HepG2 (cell line): ENCODE data around the gene SLC27A3. TPM values are rescaled to one million over a fixed set of nuclear protein-coding genes. Genes with fewer than 3 reads are reported as not detected.

Experiments used
- ATAC-seq: fragments of 200-7000 bp; cut with Tn5 transposase; 3 replicates; pipeline ENCODE4 v1.9.1; 2020; ENCODE audit warnings: mild to moderate bottlenecking, moderate library complexity
- BruUV-seq: library from RNA; stranded (reverse); fragments of 400-500 nt; replicated peaks from 2 replicates; lab custom pipeline; 2021; lab: Mats Ljungman, UMichigan
- CTCF ChIA-PET: fragments of 300-600 bp; formaldehyde crosslinking; extraction: SDS; loops from one replicate; lab custom pipeline; 2021; ENCODE audit warnings: low total read pairs, inconsistent platforms, low intra/inter-chr PET ratio; lab: Yijun Ruan, JAX
- POLR2A ChIA-PET: fragments of 350-600 bp; sonication (Branson Sonifier 250); formaldehyde crosslinking; loops from one replicate; lab custom pipeline; 2020; ENCODE audit warnings: antibody characterized with exemption, inconsistent platforms; lab: Yijun Ruan, JAX
- DNase-seq: peaks from one replicate; pipeline ENCODE4 v3.0.0-alpha.2; 2015; ENCODE audit warnings: low spot score
- FAIRE-seq: peaks from 3 replicates; lab custom pipeline; 2011; peaks lifted over from hg19 to GRCh38; lab: Jason Lieb, UNC
- H2AFZ ChIP-seq: one replicate; pipeline ENCODE4 v1.6.1; 2011; ENCODE audit warnings: low read length, inconsistent platforms
- H3K27ac ChIP-seq: fragments of 300-600 bp; 3 replicates; pipeline ENCODE4 v1.8.0; 2011; ENCODE audit warnings: mixed run types, mild to moderate bottlenecking, mixed read lengths, low read length, inconsistent platforms; ENCODE audit not compliant: insufficient read depth; ENCODE audit errors: extremely low read length
- H3K27me3 ChIP-seq, 2 experiments: fragments of 200-600 bp in 1 of 2; 2 replicates in 1 of 2; 3 replicates in 1 of 2; pipeline versions ENCODE4 v1.6.0 to v1.8.0; 2011; ENCODE audit warnings: low read length in 2 of 2, mild to moderate bottlenecking in 2 of 2, moderate library complexity in 2 of 2, inconsistent platforms in 1 of 2; ENCODE audit not compliant: insufficient read depth in 2 of 2, control insufficient read depth in 1 of 2
- H3K36me3 ChIP-seq, 2 experiments: fragments of 200-600 bp in 1 of 2; replicated peaks in 1 of 2; 2 replicates in 1 of 2; 3 replicates in 1 of 2; pipeline versions ENCODE4 v1.5.1 to v1.8.0; 2011; ENCODE audit warnings: low read length in 2 of 2, inconsistent platforms in 1 of 2; ENCODE audit not compliant: insufficient read depth in 2 of 2, control insufficient read depth in 1 of 2
- H3K4me1 ChIP-seq: 2 replicates; pipeline ENCODE4 v1.5.1; 2012; ENCODE audit warnings: low read length, inconsistent platforms; ENCODE audit not compliant: insufficient read depth
- H3K4me2 ChIP-seq: 2 replicates; pipeline ENCODE4 v1.6.0; 2011; ENCODE audit warnings: low read depth, low read length, inconsistent platforms
- H3K4me3 ChIP-seq, 3 experiments: fragments of 200-600 bp in 1 of 3; sonication (generic), shearing (Covaris generic) in 1 of 3; replicated peaks in 1 of 3; 2 replicates each; pipeline ENCODE4 v1.5.1; 2011 to 2016; ENCODE audit warnings: low read length in 3 of 3, inconsistent platforms in 2 of 3, low read depth in 2 of 3, mild to moderate bottlenecking in 2 of 3, control low read depth in 1 of 3, mixed read lengths in 1 of 3; ENCODE audit not compliant: insufficient read depth in 1 of 3
- H3K79me2 ChIP-seq: one replicate; pipeline ENCODE4 v1.6.1; 2011; ENCODE audit warnings: low read length, inconsistent platforms; ENCODE audit not compliant: insufficient read depth
- H3K9ac ChIP-seq: 2 replicates; pipeline ENCODE4 v1.6.0; 2011; ENCODE audit warnings: mild to moderate bottlenecking, low read depth, low read length, inconsistent platforms; ENCODE audit not compliant: insufficient read depth
- H3K9me3 ChIP-seq: 2 replicates; pipeline ENCODE4 v1.5.1; 2012; ENCODE audit warnings: mild to moderate bottlenecking, low read length
- H4K20me1 ChIP-seq: 2 replicates; pipeline ENCODE4 v1.6.0; 2011; ENCODE audit warnings: inconsistent platforms, mild to moderate bottlenecking, low read length, moderate library complexity; ENCODE audit not compliant: insufficient read depth
- KAT8 ChIP-seq: IDR thresholded peaks from 2 replicates; pipeline ENCODE4 v1.6.1; 2016; ENCODE audit warnings: missing genetic modification reagents, missing compliant biosample characterization
- ZNF10 ChIP-seq: sonication (generic); formaldehyde crosslinking; IDR thresholded peaks from 2 replicates; pipeline ENCODE4 v1.4.0; 2020; ENCODE audit warnings: mild to moderate bottlenecking, low read depth, missing genetic modification reagents, borderline replicate concordance
- ZNF317 ChIP-seq: sonication (generic); formaldehyde crosslinking; IDR thresholded peaks from 2 replicates; pipeline ENCODE4 v1.5.0; 2020; ENCODE audit warnings: mild to moderate bottlenecking, missing genetic modification reagents
- ZNF383 ChIP-seq: sonication (generic); formaldehyde crosslinking; IDR thresholded peaks from 2 replicates; pipeline ENCODE4 v1.4.0; 2020; ENCODE audit warnings: missing genetic modification reagents, mild to moderate bottlenecking, borderline replicate concordance
- WGBS: methylation state at CpG from one replicate; pipeline ENCODE4 v1.1.6; 2017; ENCODE audit warnings: low lambda C conversion rate; 5-methylcytosine and 5-hydroxymethylcytosine counted together
- in situ Hi-C: cut with HindIII; loops from 2 replicates; pipeline ENCODE4 v1.10.0; 2017; ENCODE audit warnings: low pct_unique_long_range_greater_than_20kb; ENCODE audit not compliant: extremely low pct_ligation_motif_present
- intact Hi-C: fragments of 100-400 bp; cut with micrococcal nuclease; formaldehyde crosslinking; loops from one replicate; pipeline ENCODE4 v1.10.0; 2022; ENCODE audit not compliant: unreplicated experiment
- polyA plus RNA-seq, 8 experiments: library from polyadenylated mRNA; depleted of rRNA in 3 of 8; stranded (reverse) in 7 of 8; unstranded in 1 of 8; fragments of >200 nt; fragmentation: Illumina TruSeq in 4 of 8; extraction: Trizol in 4 of 8; gene quantifications; 2 replicates each; pipeline versions ENCODE4 v1.2.1 to v1.2.3, GENCODE V29; 2011 to 2016; ENCODE audit warnings: low read depth in 4 of 8, missing spikeins in 1 of 8, mixed read lengths in 1 of 8; ENCODE audit not compliant: insufficient read depth in 1 of 8
- total RNA-seq, 5 experiments: library from RNA; depleted of rRNA; stranded (reverse); fragments of >200 nt; fragmentation: Illumina TruSeq; extraction: Trizol; gene quantifications; 2 replicates each; pipeline ENCODE4 v1.2.3, GENCODE V29; 2016; ENCODE audit warnings: low read depth in 1 of 5
- TF ChIP-seq, protein P1 (sequence below): IDR thresholded peaks from 2 replicates; pipeline ENCODE4 v1.6.1; 2012; ENCODE audit warnings: inconsistent platforms
- TF ChIP-seq, protein P2 (sequence below): sonication (generic); formaldehyde crosslinking; IDR thresholded peaks from 2 replicates; pipeline ENCODE4 v1.8.1; 2023; ENCODE audit warnings: missing genetic modification reagents, mild to moderate bottlenecking, borderline replicate concordance

Gene SLC27A3
- total and polyA plus RNA-seq, 2 of the 13 experiments (the other 11 are each of a cell fraction or from before 2014, with no cell fraction given): 4.3 to 10.3 TPM

GRCh38 chr1:153774026-153774595 is 1.1 kb upstream of the SLC27A3 start:
- TF ChIP-seq ZNF317 (CRISPR knock-in tag): no peak
- TF ChIP-seq, protein P1, sequence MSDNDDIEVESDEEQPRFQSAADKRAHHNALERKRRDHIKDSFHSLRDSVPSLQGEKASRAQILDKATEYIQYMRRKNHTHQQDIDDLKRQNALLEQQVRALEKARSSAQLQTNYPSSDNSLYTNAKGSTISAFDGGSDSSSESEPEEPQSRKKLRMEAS: no peak
- TF ChIP-seq KAT8 (CRISPR knock-in tag): no peak
- TF ChIP-seq, protein P2, sequence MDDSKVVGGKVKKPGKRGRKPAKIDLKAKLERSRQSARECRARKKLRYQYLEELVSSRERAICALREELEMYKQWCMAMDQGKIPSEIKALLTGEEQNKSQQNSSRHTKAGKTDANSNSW (CRISPR knock-in tag): no peak
- no peak for TF ChIP-seq ZNF10 (CRISPR knock-in tag)
- TF ChIP-seq ZNF383: no peak
- Histone ChIP-seq H3K27me3 (no peaks in the 10 kb centered on the region), H3K4me1 (peaks cover 50% of the 10 kb centered on the region), H3K4me3 (no peak overlapping the region), H3K27ac (no peak overlapping the region), H3K4me2 (no peak overlapping the region), H3K79me2 (no peaks in the 10 kb centered on the region), H2AFZ (no peak overlapping the region), H4K20me1 (no peaks in the 10 kb centered on the region), H3K36me3 (peaks cover 6 to 29% of the 10 kb centered on the region in 2 experiments; a peak in 4 of 5 replicates), H3K9ac (no peak overlapping the region), H3K9me3 (no peaks in the 10 kb centered on the region)
- WGBS: 96% methylated on average over 8 of the region's 8 CpGs
- in situ Hi-C loops (loop anchor here (5.0 to 10.0 kb wide), 2 partner anchors 97 to 259 kb away; partner anchors contain the start of gene NPR1), intact Hi-C loops (no loop called here)
- ChIA-PET CTCF (no interaction called here), POLR2A (interaction anchor here (1.8 to 2.6 kb wide), 2 partner anchors 10 to 213 kb away, joined by 8 to 9 read pairs; no protein-coding TSS in a partner anchor)
- ATAC-seq: no peak
- no TSS peak for BruUV-seq
- no peak for FAIRE-seq
- no peak for DNase-seq
